HepG2 (cell line): ENCODE data around the gene RARRES1.

Experiments used
- CTCF ChIP-seq: sonication (generic); formaldehyde crosslinking; IDR thresholded peaks from 2 replicates; pipeline ENCODE4 v1.5.0; 2020; ENCODE audit warnings: mild to moderate bottlenecking, missing genetic modification reagents, moderate library complexity
- MEIS2 ChIP-seq: sonication (generic); formaldehyde crosslinking; IDR thresholded peaks from 2 replicates; pipeline ENCODE4 v1.9.0; 2021; ENCODE audit warnings: mild to moderate bottlenecking, missing genetic modification reagents
- ZNF660 ChIP-seq: sonication (generic); formaldehyde crosslinking; IDR thresholded peaks from 2 replicates; pipeline ENCODE4 v1.5.1; 2020; ENCODE audit warnings: mild to moderate bottlenecking, low read depth, missing genetic modification reagents, borderline replicate concordance

GRCh38 chr3:158717576-158717975 lies 14.7 kb downstream of the RARRES1 start:
- TF ChIP-seq MEIS2 (CRISPR knock-in tag) (no peak), ZNF660 (CRISPR knock-in tag) (no peak), CTCF (no peak)
